Urinary bladder (tissue), 4 donors: ENCODE data around the gene LARP4B. TPM values are rescaled to one million over a fixed set of nuclear protein-coding genes. Genes with fewer than 3 reads are reported as not detected.
"Not testable (repeated sequence)": the region's sequence is repeated elsewhere in the genome, so short reads cannot be mapped to it uniquely, and the experiment has no call there.

Experiments used
- DNase-seq: peaks from one replicate; pipeline ENCODE4 v3.0.0-alpha.2; 2015; ENCODE audit errors: extremely low spot score
- H3K27ac ChIP-seq: one replicate; pipeline ENCODE4 v1.5.1; 2013; ENCODE audit warnings: low read depth, mild to moderate bottlenecking, moderate library complexity
- H3K36me3 ChIP-seq: one replicate; pipeline ENCODE4 v1.6.1; 2013; ENCODE audit warnings: mild to moderate bottlenecking, moderate library complexity; ENCODE audit not compliant: insufficient read depth
- H3K4me1 ChIP-seq: one replicate; pipeline ENCODE4 v1.6.1; 2013; ENCODE audit warnings: mild to moderate bottlenecking, moderate library complexity; ENCODE audit not compliant: insufficient read depth
- H3K4me3 ChIP-seq: one replicate; pipeline ENCODE4 v1.5.1; 2013; ENCODE audit warnings: low read depth, low read length
- WGBS: extraction: QIAGEN DNeasy Blood & Tissue Kit; methylation state at CpG from one replicate; pipeline ENCODE4 v1.1.7; 2013; 5-methylcytosine and 5-hydroxymethylcytosine counted together
- polyA plus RNA-seq: library from polyadenylated mRNA; stranded (reverse); fragments of 200-250 nt; gene quantifications from one replicate; pipeline ENCODE4 v1.2.3, GENCODE V29; 2013
- total RNA-seq: library from RNA; depleted of rRNA; stranded (reverse); fragments of >200 nt; gene quantifications from one replicate; pipeline ENCODE4 v1.2.3, GENCODE V29; 2014
- donor health status: healthy with polysubstance abuse.
- donor health status: healthy.

The LARP4B gene
- total and polyA plus RNA-seq, 2 donors = 19.1 to 28.4 TPM

- Histone ChIP-seq H3K27ac (no peak overlapping the region), H3K4me3 (no peak overlapping the region), H3K36me3 (no peaks in the 10 kb centered on the region), H3K4me1 (no peaks in the 10 kb centered on the region)
- 94% methylated on average over 10 of the region's 10 CpGs for whole genome bisulfite sequencing
- no peak for DNase-seq
Observed at GRCh38 chr10:947881-948280, 16.4 kb upstream of the LARP4B start.

GRCh38 chr10:947051-947450, 15.5 kb upstream of the LARP4B start:
- Histone ChIP-seq H3K4me3 (no peak overlapping the region), H3K4me1 (no peaks in the 10 kb centered on the region), H3K36me3 (no peaks in the 10 kb centered on the region), H3K27ac (no peak overlapping the region)
- no peak for DNase-seq
- WGBS = 83% methylated on average over 9 of the region's 9 CpGs

GRCh38 chr10:945778-946177, 14.3 kb upstream of the LARP4B start:
- no peak for DNase-seq
- WGBS = 87% methylated on average over 6 of the region's 6 CpGs
- H3K4me3 ChIP-seq = no peak overlapping the region
- H3K27ac ChIP-seq = no peak overlapping the region
- H3K36me3 ChIP-seq = no peaks in the 10 kb centered on the region
- no peaks in the 10 kb centered on the region for H3K4me1 ChIP-seq

- H3K4me3 ChIP-seq = no peak overlapping the region
Observed at GRCh38 chr10:944034-944831, 12.7 kb upstream of the LARP4B start.

GRCh38 chr10:943334-944033, 12.0 kb upstream of the LARP4B start:
- 88% methylated on average over 17 of the region's 17 CpGs for WGBS

More at GRCh38 chr10:944034-944831, 12.7 kb upstream of the LARP4B start:
- no peak for DNase-seq
- H3K36me3 ChIP-seq = no peaks in the 10 kb centered on the region
- 66% methylated on average over 14 of the region's 14 CpGs for WGBS
- H3K27ac ChIP-seq = no peak overlapping the region
- no peaks in the 10 kb centered on the region for H3K4me1 ChIP-seq

GRCh38 chr10:938941-939678, 7.6 kb upstream of the LARP4B start:
- 80% methylated on average over 10 of the region's 10 CpGs for WGBS
- DNase-seq = no peak
- Histone ChIP-seq H3K27ac (no peak overlapping the region), H3K4me3 (no peak overlapping the region), H3K4me1 (no peaks in the 10 kb centered on the region), H3K36me3 (no peaks in the 10 kb centered on the region)

More at GRCh38 chr10:943334-944033, 12.0 kb upstream of the LARP4B start:
- Histone ChIP-seq H3K36me3 (no peaks in the 10 kb centered on the region), H3K4me1 (no peaks in the 10 kb centered on the region), H3K4me3 (no peak overlapping the region), H3K27ac (no peak overlapping the region)
- no peak for DNase-seq

- Histone ChIP-seq H3K4me3 (no peak overlapping the region), H3K36me3 (no peaks in the 10 kb centered on the region), H3K27ac (no peak overlapping the region), H3K4me1 (no peaks in the 10 kb centered on the region)
- WGBS = 83% methylated on average over 15 of the region's 15 CpGs
- DNase-seq = no peak
Observed at GRCh38 chr10:934746-935406, 3.4 kb upstream of the LARP4B start.

GRCh38 chr10:934165-934564, 2.7 kb upstream of the LARP4B start:
- not testable (repeated sequence) for DNase-seq, H3K4me3 ChIP-seq, H3K4me1 ChIP-seq, H3K27ac ChIP-seq, H3K36me3 ChIP-seq
- WGBS = 88% methylated on average over 6 of the region's 6 CpGs

GRCh38 chr10:932589-932988, 1.1 kb upstream of the LARP4B start:
- Histone ChIP-seq H3K4me1 (no peaks in the 10 kb centered on the region), H3K36me3 (no peaks in the 10 kb centered on the region), H3K27ac (no peak overlapping the region), H3K4me3 (no peak overlapping the region)
- DNase-seq = no peak
- 85% methylated on average over 28 of the region's 28 CpGs for WGBS

- H3K27ac ChIP-seq = peak overlapping the region; percentile 98
- H3K4me1 ChIP-seq = peaks cover 1% of the 10 kb centered on the region
- DNase-seq = no peak
- no peaks in the 10 kb centered on the region for H3K36me3 ChIP-seq
- H3K4me3 ChIP-seq = peak overlapping the region; percentile 100
- 1% methylated on average over 63 of the region's 63 CpGs for WGBS
Observed at GRCh38 chr10:930625-931325, 730 bp downstream of the LARP4B start.

- 5% methylated on average over 14 of the region's 14 CpGs for WGBS
- peak overlapping the region; percentile 100 for H3K4me3 ChIP-seq
- DNase-seq = no peak
- no peaks in the 10 kb centered on the region for H3K36me3 ChIP-seq
- H3K4me1 ChIP-seq = peaks cover 1% of the 10 kb centered on the region
- peak overlapping the region; percentile 43 for H3K27ac ChIP-seq
Observed at GRCh38 chr10:929960-930624, 1.4 kb downstream of the LARP4B start.

GRCh38 chr10:927131-927530, 4.4 kb downstream of the LARP4B start:
- no peak overlapping the region for H3K4me3 ChIP-seq
- 55% methylated on average over 2 of the region's 2 CpGs for WGBS

More at GRCh38 chr10:927131-927530, 4.4 kb downstream of the LARP4B start:
- Histone ChIP-seq H3K27ac (no peak overlapping the region), H3K36me3 (no peaks in the 10 kb centered on the region), H3K4me1 (peaks cover 3% of the 10 kb centered on the region)
- no peak for DNase-seq
